GM18861 (cell line): ENCODE results near the gene TRIM60.
"Not testable (repeated sequence)": the region's sequence is repeated elsewhere in the genome, so short reads cannot be mapped to it uniquely, and the experiment has no call there.

ENCODE experiments used
- ATAC-seq: cut with Tn5 transposase; IDR thresholded peaks from one replicate; pipeline ENCODE4 v1.9.1; 2021; ENCODE audit not compliant: unreplicated experiment

TRIM60 gene

DNA sequence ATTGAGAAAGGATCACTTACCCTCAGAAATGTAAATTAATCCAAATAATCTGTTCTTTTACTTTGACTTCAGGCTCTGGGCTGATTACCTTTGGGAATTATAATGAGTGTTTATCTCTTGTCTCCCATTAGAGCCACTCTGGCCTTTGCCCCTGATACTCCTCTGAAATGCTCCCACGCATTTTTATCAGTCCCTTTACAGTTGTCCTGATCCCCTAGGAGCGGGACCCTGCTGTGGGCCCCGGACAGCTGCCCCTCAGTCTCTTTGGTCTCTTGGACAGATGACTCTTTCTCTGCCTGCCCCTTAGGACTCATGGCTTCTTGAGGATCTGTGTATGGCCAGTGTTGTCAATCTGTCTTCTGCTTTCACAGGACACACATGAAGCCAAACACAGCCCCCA, 20.8 kb downstream of the TRIM60 start:
- ATAC-seq, result no peak

GRCh38 chr4:165053645-165054044, 21.8 kb downstream of the TRIM60 start, which contains the start of gene TRIM75:
Gene TRIM75, plus strand, starts transcription at chr4:165053866. Its CDS starts 5,282 bp downstream, at chr4:165059148.
- ATAC-seq, result no peak

- no peak for ATAC-seq
These were observed 23.8 kb downstream of the TRIM60 start for GRCh38 chr4:165055601-165056000.

- ATAC-seq, result no peak
These were observed 26.9 kb downstream of the TRIM60 start for GRCh38 chr4:165058666-165059065.

GRCh38 chr4:165059386-165059785, 27.6 kb downstream of the TRIM60 start:
- ATAC-seq, result no peak

- ATAC-seq, result no peak
These were observed 29.1 kb downstream of the TRIM60 start for GRCh38 chr4:165060938-165061337.

GRCh38 chr4:165070560-165070959, 38.8 kb downstream of the TRIM60 start:
- ATAC-seq, result no peak

DNA sequence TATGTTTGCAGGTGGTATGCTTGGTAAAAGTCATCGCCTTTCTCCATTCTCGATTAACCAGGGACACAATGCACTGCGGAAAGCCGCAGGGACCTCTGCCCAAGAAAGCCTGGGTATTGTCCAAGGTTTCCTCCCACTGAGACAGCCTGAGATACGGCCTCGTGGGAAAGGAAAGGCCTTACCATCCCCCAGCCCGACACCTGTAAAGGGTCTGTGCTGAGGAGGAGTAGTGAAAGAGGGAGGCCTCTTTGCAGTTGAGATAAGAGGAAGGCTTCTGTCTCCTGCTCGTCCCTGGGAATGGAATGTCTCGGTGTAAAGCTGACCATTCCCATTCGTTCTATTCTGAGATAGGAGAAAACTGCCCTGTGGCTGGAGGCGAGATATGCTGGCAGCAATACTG, 41.5 kb downstream of the TRIM60 start:
- ATAC-seq, result not testable (repeated sequence)

- ATAC-seq, result no peak
These were observed 45.3 kb downstream of the TRIM60 start for GRCh38 chr4:165077034-165077578.

- no peak for ATAC-seq
These were observed 47.7 kb downstream of the TRIM60 start for GRCh38 chr4:165079476-165079875.

- not testable (repeated sequence) for ATAC-seq
These were observed 53.0 kb downstream of the TRIM60 start for GRCh38 chr4:165084787-165085186.

DNA sequence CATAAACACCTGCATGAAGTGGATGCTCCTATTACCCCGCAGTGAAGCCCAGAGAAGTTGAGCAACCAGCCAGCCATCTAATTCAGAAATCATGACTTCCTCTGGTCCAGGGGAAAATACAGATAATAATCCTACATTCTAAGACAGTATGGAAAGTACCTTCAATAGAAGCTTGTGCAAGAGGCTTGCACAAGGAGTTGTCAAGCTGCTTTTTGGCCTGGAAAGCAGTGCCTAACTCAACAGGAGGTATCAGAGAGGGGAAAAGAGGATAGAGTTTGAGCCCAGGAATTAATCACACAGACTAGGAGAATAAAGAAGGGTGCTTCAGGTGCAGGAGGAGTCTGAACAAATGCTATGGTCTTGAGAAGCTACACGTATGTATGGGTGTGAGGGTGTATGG, 54.1 kb downstream of the TRIM60 start:
- ATAC-seq, result no peak

GRCh38 chr4:165088366-165088765, 56.6 kb downstream of the TRIM60 start:
- no peak for ATAC-seq
